ENCODE measurements around the gene RPTOR.
"Not testable (repeated sequence)": the region's sequence is repeated elsewhere in the genome, so short reads cannot be mapped to it uniquely, and the experiment has no call there.

The RPTOR gene, protein sequence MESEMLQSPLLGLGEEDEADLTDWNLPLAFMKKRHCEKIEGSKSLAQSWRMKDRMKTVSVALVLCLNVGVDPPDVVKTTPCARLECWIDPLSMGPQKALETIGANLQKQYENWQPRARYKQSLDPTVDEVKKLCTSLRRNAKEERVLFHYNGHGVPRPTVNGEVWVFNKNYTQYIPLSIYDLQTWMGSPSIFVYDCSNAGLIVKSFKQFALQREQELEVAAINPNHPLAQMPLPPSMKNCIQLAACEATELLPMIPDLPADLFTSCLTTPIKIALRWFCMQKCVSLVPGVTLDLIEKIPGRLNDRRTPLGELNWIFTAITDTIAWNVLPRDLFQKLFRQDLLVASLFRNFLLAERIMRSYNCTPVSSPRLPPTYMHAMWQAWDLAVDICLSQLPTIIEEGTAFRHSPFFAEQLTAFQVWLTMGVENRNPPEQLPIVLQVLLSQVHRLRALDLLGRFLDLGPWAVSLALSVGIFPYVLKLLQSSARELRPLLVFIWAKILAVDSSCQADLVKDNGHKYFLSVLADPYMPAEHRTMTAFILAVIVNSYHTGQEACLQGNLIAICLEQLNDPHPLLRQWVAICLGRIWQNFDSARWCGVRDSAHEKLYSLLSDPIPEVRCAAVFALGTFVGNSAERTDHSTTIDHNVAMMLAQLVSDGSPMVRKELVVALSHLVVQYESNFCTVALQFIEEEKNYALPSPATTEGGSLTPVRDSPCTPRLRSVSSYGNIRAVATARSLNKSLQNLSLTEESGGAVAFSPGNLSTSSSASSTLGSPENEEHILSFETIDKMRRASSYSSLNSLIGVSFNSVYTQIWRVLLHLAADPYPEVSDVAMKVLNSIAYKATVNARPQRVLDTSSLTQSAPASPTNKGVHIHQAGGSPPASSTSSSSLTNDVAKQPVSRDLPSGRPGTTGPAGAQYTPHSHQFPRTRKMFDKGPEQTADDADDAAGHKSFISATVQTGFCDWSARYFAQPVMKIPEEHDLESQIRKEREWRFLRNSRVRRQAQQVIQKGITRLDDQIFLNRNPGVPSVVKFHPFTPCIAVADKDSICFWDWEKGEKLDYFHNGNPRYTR (N-terminal part only)

DNA sequence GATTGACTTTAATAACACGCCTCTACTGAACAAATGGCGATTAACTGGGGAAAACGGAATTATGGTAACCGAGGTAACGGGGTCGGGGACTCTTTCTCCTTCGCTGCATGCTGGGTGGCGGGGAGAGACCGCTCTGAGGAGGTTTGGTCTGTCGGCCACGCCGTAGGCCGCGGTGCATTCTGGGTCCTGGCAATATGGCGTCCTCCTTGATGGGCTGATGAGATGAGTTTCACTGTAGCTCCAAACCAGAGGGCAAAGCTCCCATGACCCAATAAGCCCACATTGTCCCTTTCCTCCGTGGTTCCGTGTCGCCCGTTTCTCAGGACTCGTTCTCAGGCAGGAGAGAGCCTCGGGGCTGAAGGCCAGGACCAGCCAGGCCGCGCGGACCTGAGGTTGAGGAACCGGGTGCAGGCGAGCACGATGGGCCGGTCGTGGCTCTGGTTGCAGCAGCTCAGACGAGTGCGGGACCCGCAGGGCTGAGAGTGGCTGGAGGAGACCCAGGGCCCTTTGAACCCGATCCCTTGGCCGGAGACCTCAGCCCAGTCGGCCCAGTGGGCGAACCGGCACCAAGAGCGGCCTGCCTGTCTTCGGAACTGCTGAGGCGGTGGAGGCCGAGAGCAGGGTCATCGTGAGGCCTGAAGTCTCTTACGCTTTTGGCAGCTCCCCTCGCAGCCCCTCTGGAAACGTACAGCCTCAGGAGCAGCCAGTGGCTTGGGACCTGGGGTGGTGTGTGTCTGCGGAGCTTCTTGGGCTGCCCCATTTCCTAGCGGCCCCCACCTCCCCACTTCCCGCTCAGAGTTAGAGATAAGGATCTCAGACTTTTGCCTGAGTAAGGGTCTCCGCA is at the start of gene RPTOR:
RPTOR (plus strand) TSS at position 184 of the 844 bp plus-strand sequence. CDS start 792 bp downstream, outside the sequence.
- DNase-seq, result peak; percentile 94

DNA sequence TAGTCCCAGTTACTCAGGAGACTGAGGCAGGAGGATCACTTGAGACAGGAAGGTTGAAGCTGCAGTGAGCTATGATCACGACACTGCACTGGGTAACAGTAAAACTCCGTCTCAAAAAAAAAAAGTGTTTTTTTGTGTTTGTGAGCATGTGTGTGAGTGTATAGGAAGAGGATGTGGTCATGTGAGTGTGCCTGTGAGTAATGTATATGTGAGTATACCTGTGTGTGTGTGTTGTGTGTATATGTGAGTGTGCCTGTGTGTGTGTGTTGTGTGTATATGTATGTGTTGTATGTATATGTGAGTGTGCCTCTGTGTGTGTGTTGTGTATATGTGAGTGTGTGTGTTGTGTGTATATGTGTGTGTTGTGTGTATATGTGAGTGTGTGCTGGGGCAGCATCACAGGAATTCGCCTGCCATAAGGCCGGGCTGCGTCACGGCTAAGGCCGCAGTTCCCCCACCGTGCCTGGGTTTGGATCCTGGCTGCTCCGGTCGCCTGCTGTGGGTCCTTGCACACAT is 46.9 kb upstream of the RPTOR start:
- no peak for DNase-seq

DNA sequence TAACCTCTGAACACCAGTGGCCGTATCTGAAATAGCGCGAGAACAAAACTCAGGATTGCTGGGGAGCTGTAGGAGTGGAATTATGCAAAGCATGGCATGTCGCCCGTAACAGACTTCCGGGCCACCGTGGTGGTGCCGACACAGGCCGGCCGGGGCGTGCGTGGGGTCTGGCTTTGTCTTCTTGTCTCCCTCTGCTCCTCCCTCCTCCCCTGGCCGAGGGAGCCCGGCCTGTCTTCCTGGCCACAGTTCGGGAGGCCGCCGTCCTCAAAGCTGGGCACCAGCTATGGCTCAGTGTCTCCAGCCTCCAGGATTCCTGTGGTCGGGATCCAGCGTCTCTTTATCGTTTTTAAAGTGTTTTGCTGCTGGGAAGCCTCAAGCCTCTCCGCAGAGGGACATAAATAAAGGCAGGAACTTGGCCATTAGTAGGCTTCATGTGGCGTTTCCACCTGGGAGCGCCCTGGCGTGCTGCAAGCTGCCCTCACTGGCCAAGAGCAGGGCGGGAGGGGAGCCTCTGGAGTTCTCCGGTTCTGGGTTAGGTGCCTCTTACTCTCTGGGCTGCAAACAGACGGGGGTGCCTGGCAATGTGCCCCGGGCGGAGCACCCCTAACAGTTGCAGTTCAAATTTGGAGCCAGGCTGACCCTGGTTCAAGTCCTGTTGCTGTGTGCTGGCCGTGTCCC is 46.3 kb upstream of the RPTOR start:
- DNase-seq, result peak; percentile 79

DNA sequence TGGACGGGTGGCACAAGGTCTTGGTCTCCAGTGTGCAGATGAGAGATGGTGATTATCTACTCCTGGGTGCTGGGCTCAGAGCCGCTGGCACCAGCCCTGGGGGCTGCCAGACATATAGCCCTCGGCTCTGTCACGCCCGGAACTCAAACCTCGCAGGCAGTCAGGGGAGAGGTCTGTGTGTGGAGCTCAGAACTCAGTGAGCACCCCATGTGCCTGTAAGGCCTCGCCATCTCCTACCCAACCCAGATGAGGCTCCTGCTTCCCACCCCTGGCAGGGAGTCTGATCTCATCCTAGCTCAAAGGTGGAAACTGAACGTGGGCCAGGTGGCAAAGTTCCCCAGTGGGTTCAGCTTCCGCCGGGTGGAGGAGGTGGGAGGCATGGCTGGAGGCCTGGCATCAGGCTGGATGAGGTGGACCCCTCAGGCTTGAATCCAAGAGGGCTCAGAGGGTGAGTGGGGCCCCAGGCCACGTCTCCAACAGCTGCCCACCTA is 45.7 kb upstream of the RPTOR start:
- DNase-seq, result no peak

DNA sequence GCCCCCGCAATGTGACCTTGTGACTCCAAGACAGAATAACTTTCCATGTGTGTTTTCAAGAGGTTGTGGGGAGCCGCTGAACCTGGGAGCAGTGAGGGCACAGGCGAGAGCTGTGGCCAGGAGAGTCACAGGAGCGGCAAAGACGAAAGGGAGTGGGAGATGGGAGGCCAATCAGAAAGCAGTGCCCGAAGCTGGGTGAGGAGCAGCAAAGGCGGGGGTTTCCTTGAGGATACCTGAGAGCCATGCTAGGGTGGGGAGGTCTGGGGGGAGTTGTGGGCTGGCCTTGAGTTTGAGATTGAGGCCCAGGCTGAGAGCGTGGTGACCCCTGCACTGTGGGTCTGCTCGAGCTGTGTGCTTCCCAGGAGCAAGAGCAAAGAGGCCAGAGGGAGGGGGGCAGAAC is 45.1 kb upstream of the RPTOR start:
- DNase-seq, result no peak

DNA sequence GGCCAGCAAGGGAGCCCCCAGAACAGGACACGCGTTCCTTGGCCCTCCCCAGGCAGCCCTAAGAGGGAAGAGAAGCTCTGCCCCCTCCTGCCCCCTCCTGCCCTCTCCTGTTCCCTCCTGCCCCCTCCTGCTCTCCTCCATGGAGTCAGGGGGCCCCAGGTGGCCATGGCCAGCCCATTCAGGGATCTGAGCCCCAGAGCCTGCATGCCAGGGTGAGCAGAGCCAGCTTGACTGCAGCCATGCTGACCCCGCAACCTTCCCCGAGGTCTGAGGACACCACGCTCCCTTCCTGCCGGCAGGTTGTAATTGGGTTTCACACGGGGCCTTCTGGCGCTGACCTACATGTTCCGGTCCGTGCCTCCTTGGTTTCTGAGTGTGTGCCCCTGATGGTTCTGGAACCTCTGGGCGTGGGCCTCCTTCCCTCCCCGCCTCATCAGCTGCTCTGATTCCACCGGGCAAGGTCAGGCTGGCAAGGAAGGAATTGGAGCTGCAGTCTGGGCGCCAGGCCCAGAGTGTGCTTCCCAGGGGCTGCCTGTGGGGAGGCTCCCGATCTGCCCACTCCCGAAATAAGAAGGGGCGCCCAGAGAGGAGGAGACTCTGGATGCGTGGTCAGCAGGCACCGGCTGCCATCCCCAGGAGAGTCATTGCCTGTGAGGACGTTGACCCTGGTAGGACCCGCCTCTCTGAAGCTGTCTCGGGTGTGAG is 44.5 kb upstream of the RPTOR start:
- no peak for DNase-seq

DNA sequence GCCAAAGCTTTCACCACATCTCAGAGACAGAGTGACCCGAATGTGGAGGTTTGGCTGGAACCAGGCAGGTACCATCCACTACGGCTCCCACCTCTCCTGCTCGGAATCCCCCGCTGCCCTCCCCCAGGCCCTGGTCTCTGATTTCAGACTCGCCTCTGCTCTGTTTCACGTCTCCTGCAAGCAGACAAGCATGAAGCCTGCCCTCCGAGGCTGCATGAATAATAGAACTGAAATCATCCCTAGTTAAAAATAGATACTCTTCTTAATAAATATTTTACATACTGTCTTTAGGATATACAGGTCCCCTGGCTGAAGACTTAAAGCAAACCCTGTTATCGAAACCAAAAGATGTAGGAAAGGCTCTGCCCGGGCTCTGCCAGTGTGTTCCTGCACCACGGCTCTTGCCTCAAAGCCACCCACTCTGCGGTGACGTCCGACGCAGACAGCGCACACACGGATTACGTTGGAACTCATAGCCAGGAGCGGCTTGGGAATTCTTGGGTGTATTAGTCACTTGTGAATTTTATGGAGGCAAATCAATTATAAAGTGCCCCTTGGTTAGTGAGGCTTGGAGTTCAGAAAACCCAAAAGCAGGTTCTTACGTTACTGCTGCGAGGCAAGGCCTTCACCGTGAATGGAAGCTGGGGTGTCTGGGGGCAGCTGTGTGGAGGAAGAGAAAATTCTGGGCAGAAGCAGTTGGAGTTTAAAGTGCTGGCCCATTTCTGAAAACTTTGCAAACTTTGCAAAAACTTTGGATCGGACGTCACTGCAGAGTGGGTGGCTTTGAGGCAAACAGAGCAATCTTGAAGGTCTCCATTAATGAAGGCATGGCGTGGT is 42.7 kb upstream of the RPTOR start:
- no peak for DNase-seq

DNA sequence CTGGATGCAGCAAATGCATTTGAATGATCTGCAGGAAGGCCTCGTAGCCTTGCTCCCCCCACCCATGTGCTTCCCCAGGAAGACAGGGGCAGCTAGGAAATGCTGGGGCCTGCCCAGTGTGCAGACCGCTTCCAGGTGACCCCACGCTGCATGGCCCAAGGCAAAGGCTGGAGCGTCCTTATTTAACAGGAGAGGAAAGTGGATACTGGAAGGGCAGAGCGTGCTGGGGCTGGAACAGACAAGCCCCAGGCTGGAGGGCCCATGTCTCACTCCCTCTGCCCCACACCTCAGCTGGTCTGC is 42.1 kb upstream of the RPTOR start:
- no peak for DNase-seq

DNA sequence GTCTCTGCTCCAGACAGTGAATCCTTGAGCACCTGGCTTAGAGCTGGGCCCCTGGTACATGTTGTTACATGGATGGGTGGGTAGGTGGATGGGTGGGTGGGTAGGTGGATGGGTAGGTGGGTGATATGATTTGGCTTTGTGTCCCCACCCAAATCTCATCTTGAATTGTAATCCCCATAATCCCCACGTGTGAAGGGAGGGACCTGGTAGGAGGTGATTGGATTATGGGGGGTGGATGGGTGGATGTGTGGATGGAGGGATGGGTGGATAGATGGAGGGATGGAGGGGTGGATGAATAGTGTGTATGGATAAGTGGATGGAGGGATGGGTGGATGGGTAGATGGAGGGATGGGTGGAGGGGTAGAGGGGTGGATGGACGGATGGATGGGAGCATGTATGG is 41.6 kb upstream of the RPTOR start:
- no peak for DNase-seq

DNA sequence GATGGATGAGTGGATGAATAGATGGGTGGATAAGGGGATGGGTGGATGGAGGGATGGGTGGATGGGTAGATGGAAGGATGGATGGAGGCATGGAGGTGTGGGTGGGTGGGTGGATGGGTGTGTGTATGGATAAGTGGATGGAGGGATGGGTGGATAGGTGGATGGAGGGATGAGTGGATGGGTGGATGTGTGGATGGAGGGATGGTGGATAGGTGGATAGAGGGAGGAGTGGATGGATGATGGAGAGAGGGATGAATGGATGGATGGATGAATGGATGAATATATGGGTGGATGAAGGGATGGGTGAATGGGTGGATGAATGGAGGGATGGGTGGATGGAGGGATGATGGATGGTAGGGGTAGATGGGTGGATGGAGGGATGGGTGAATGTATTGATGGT is 40.7 kb upstream of the RPTOR start:
- no peak for DNase-seq

DNA sequence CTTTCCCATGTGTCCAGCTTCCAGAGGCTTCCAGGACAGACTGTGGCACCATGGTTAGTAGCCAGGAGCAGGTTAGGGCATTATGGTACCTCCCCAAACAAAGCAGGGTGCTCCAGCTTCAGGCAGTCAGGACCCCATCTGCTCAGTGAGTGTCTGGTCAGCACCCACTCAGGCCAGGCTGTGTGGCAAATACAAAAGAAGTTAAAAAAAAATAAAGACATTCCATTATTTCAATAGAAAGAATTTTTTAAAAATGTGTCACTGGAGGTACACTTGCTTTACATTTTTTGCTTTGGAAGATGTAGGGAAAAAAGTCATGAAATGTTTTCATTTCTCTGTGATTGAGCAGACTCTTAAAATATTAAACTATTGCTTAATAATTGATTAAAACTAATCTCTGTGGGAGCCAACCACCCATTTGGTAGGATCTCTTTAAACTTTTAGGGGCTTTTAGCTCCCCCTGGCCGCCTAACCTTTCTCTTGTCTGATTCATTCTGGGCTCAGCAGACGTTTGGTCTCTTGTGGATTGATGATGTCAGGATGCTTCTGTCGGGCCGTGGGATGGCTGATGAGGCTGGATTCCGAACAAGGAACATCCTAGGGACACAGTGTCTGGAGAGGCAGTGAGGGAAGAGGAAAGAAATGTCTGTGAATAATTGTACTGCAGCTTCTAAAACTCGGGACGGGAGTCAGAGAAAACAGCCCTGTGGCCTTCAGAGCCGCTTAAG is 39.8 kb upstream of the RPTOR start:
- no peak for DNase-seq

DNA sequence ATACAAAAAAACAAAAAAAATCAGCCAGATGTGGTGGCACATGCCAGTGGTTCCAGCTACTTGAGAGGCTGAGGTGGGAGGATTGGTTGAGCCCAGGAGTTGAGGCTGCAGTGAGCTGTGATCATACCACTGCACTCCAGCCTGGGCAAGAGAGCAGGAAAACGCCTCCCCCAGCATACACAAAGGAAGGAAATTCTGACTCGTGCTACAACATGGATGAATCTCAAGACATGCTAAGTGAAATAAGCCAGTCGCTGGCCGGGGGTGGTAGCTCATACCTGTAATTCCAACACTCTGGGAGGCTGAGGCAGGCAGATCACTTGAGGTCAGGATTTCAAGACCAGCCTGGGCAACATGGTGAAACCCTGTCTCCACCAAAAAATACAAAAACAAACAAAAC is 37.5 kb upstream of the RPTOR start:
- not testable (repeated sequence) for DNase-seq

DNA sequence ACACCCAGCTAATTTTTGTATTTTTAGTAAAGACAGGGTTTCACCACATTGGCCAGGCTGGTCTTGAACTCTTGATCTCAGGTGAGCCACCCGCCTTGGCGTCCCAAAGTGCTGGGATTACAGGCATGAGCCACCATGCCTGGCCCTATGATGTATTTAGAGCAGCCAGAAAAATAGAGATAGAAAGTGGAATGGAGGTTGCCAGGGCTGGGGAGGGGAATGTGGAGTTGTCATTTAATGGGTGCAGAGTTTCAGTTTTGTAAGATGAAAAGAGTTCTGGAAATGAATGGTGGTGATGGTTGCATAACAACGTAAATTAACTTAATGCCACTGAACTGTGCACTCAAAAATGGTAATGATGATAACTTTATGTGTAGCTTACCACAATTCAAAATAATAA is 36.7 kb upstream of the RPTOR start:
- DNase-seq, result no peak

DNA sequence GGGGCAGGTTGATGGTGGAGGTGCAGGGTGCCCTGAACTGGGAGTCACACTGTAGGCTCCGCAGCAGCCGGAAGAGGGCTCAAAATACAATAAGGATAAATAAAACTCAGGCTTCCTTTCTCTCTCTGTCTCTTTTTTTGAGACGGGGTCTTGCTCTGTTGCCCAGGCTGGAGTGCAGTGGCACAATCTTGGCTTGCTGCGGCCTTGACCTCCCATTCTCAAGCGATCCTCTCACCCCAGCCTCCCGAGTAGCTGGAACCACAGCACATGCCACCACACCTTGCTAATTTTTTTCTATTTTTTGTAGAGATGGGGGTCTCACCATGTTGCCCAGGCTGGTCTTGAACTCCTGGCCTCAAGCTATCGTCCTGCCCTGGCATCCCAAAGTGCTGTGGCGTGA is 35.3 kb upstream of the RPTOR start:
- no peak for DNase-seq

DNA sequence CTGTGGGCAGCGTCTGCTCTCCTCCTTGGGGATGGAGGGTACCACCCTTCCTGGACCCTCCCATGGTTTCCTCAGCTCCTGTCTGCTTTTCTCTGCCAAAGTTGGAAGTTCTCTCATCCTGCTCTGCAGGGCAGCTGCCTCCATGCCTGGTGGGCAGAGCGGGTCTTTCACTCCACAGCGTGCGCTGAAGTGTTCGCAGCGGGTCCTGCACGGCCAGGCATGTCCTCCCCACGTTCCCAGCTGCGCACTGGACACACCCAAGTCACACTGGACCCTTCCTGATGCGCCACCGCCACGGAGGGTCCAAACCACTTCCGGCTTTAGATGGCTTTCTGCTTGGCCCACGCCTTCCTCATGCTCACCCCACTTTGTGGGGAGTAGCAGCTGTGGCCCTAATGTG is 34.5 kb upstream of the RPTOR start:
- DNase-seq, result no peak

DNA sequence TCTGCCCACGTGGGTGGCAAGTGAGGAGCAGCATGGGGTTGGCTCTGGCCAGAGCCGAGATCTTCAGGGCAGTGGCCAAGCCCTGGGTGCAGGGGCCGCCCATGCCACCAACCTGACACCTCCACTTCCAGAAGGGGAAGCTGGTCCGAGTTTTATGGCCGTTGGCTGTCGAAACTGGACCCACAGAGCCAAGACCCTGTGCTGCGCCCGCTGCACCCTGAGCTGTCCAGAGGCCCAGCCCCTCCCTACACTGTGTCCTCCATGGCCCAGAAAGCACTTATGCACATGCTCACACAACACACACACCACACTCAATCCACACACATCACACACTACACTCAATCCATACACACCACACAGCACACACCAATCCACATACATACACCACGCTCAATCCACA is 33.9 kb upstream of the RPTOR start:
- DNase-seq, result no peak

DNA sequence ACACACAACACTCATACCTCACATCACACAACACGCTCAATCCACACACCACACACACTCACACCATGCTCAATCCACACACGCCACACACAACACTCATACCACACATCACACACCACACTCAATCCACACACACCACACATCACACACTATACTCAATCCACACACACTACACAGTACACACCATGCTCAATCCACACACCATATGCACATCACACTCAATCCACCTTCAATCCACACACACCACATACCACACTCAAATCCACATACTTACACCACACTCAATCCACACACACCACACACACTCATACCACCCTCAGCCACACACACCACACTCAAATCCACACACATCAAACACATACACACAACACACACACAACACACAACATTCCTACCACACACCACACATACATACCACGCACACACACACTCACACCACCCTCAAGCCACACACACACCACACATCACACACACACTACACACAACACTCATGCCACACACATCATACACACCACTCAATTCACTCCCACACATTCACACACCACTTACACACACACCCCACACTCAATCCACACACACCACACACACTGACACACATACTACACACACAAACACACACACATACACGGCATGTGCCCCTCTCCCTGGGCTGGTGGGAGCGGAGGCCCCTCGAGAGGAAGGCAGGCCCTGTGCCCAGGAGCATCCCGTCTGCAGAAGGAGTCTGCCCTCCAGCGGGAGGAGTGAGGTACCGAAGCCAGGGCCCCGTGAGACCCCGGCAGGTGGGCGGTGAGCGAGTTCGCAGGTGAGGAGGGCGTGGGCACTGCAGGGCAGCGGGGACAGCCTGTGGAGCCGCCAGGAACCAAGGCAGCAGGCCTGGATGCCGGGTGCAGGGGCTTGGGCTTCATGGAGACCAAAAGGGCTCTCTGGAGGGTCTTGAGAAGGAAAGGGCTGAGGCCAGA is 33.1 kb upstream of the RPTOR start:
- no peak for DNase-seq

DNA sequence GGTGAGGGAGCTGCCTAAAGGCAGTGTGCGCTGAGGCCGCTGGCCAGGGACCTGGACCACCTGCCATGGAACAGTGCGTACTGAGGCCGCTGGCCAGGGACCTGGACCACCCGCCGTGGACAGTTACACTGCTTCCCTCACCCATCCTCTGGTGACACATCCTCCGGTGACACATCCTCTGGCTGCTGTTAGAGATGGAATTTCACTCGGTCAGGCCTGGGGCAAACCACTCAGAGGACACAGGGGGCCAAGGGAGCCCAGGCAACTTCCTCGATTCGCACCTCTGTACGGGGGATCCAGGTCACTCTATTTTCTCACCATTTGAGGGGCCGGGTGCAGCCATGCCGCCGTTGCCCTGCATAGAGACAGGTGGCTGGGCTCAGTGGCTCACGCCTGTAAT is 32.4 kb upstream of the RPTOR start:
- no peak for DNase-seq
